PC-3 (cell line): Measurements from ENCODE around the gene MCM9. TPM values are rescaled to one million over a fixed set of nuclear protein-coding genes. Genes with fewer than 3 reads are reported as not detected.

ENCODE experiments used
- ATAC-seq: fragments of 200-7000 bp; cut with Tn5 transposase; 2 replicates; pipeline ENCODE4 v1.9.1; 2020; ENCODE audit warnings: mild to moderate bottlenecking, moderate library complexity
- BruUV-seq: library from RNA; stranded (reverse); fragments of 400-500 nt; replicated peaks from 2 replicates; lab custom pipeline; 2021; lab: Mats Ljungman, UMichigan
- CTCF ChIA-PET: fragments of 300-600 bp; sonication (Branson Sonifier 250); formaldehyde crosslinking; loops from one replicate; lab custom pipeline; 2022; ENCODE audit warnings: antibody characterized with exemption; lab: Charles Lee
- POLR2A ChIA-PET: fragments of 300-600 bp; sonication (Branson Sonifier 250); formaldehyde crosslinking; loops from one replicate; lab custom pipeline; 2022; ENCODE audit warnings: antibody characterized with exemption; ENCODE audit not compliant: unreplicated experiment; lab: Charles Lee
- DNase-seq: peaks from one replicate; pipeline ENCODE4 v3.0.0-alpha.2; 2015
- H2AFZ ChIP-seq: fragments of 300-600 bp; sonication (generic); 2 replicates; pipeline ENCODE4 v1.6.0; 2016; ENCODE audit warnings: antibody characterized with exemption, low read length
- H3F3A ChIP-seq: fragments of 300-600 bp; sonication (generic); one replicate; pipeline ENCODE4 v1.6.0; 2017; ENCODE audit warnings: antibody characterized with exemption, low read length, control low read depth, mild to moderate bottlenecking; ENCODE audit not compliant: unreplicated experiment
- H3K27ac ChIP-seq: fragments of 300-600 bp; sonication (generic); 2 replicates; pipeline ENCODE4 v1.5.1; 2016; ENCODE audit warnings: mild to moderate bottlenecking, low read length
- H3K27me3 ChIP-seq: fragments of 300-600 bp; sonication (generic); 2 replicates; pipeline ENCODE4 v1.6.1; 2016; ENCODE audit warnings: low read length, mixed read lengths
- H3K36me3 ChIP-seq: fragments of 300-600 bp; sonication (generic); 2 replicates; pipeline ENCODE4 v1.6.1; 2016; ENCODE audit warnings: low read depth, mixed run types, low read length, mixed read lengths
- H3K4me1 ChIP-seq: fragments of 300-600 bp; sonication (generic); 2 replicates; pipeline ENCODE4 v1.5.1; 2016; ENCODE audit warnings: low read length; ENCODE audit not compliant: insufficient read depth
- H3K4me2 ChIP-seq: fragments of 300-600 bp; sonication (generic); 2 replicates; pipeline ENCODE4 v1.6.0; 2016; ENCODE audit warnings: low read length
- H3K4me3 ChIP-seq: fragments of 300-600 bp; sonication (generic); 2 replicates; pipeline ENCODE4 v1.5.1; 2016; ENCODE audit warnings: mild to moderate bottlenecking, low read length, mixed read lengths
- H3K79me2 ChIP-seq: fragments of 300-600 bp; sonication (generic); 2 replicates; pipeline ENCODE4 v1.6.1; 2017; ENCODE audit warnings: low read length, mixed read lengths
- H3K9ac ChIP-seq: fragments of 300-600 bp; sonication (generic); 2 replicates; pipeline ENCODE4 v1.6.0; 2016; ENCODE audit warnings: mild to moderate bottlenecking, low read length
- H3K9me2 ChIP-seq: fragments of 300-600 bp; sonication (generic); replicated peaks from 2 replicates; pipeline ENCODE4 v1.6.1; 2016; ENCODE audit warnings: mixed run types, low read length, mixed read lengths
- H3K9me3 ChIP-seq: fragments of 300-600 bp; sonication (generic); 2 replicates; pipeline ENCODE4 v1.6.1; 2016; ENCODE audit warnings: low read length, mixed read lengths
- H4K20me1 ChIP-seq: fragments of 300-600 bp; sonication (generic); 2 replicates; pipeline ENCODE4 v1.6.1; 2016; ENCODE audit warnings: low read length, mixed read lengths
- EZH2 ChIP-seq: fragments of 300-600 bp; sonication (generic); IDR thresholded peaks from one replicate; pipeline ENCODE4 v1.6.1; 2017; ENCODE audit warnings: antibody characterized with exemption, mild to moderate bottlenecking, low read length; ENCODE audit not compliant: unreplicated experiment
- EZH2phosphoT487 ChIP-seq: fragments of 300-600 bp; sonication (generic); IDR thresholded peaks from 2 replicates; pipeline ENCODE4 v1.6.1; 2018; ENCODE audit warnings: mild to moderate bottlenecking, antibody characterized with exemption, low read length, borderline replicate concordance
- intact Hi-C: fragments of 100-400 bp; cut with micrococcal nuclease; formaldehyde crosslinking; loops from 2 replicates; pipeline ENCODE4 v1.9.0; 2023
- total RNA-seq: library from RNA; depleted of rRNA; stranded (reverse); fragments of >200 nt; gene quantifications from 2 replicates; pipeline ENCODE4 v1.2.3, GENCODE V29; 2014
- TF ChIP-seq, protein P1 (sequence below): fragments of 300-600 bp; sonication (generic); conservative IDR thresholded peaks from 2 replicates; pipeline ENCODE4 v1.5.1; 2017; ENCODE audit warnings: antibody characterized with exemption, low read depth, mild to moderate bottlenecking, low read length

Gene MCM9
- total RNA-seq, 1 experiment from 2014 or later, result 5.8 TPM

DNA sequence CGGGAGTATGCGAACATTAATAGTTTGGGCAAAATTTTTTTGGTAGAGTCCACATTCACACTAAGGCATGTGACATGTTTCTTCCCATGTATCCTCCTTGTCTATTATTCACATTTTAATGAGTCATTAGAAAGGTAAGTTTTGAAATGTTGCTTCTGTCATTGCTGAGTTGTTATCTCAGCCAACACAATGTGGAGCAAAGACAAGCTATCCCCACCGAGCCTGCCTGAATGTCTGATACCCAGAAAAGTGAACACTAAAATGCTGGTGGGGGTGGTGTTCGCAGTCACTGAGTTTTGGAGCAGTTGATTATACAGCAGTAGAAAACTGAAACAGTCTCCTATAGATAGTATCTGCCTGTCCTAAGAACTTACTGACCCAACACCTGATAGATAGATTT is 109.3 kb downstream of the MCM9 start:
- H3K4me1 ChIP-seq, result no peaks in the 10 kb centered on the region
- H3K9ac ChIP-seq, result no peak overlapping the region
- POLR2A ChIA-PET, result no interaction called here
- H3K9me2 ChIP-seq, result no peaks in the 10 kb centered on the region
- no peaks in the 10 kb centered on the region for H3F3A ChIP-seq
- no peaks in the 10 kb centered on the region for H3K36me3 ChIP-seq
- ATAC-seq (no peak), DNase-seq (no peak)
- no peak overlapping the region for H3K4me2 ChIP-seq
- BruUV-seq, result no TSS peak
- no peaks in the 10 kb centered on the region for H3K79me2 ChIP-seq
- H3K4me3 ChIP-seq, result no peak overlapping the region
- no peaks in the 10 kb centered on the region for H3K27me3 ChIP-seq
- CTCF ChIA-PET, result no interaction called here
- no peak overlapping the region for H2AFZ ChIP-seq
- no peaks in the 10 kb centered on the region for H4K20me1 ChIP-seq
- intact Hi-C loops, result no loop called here
- no peak overlapping the region for H3K27ac ChIP-seq
- H3K9me3 ChIP-seq, result no peaks in the 10 kb centered on the region
- TF ChIP-seq EZH2phosphoT487 (no peak), EZH2 (no peak)
- TF ChIP-seq, protein P1, sequence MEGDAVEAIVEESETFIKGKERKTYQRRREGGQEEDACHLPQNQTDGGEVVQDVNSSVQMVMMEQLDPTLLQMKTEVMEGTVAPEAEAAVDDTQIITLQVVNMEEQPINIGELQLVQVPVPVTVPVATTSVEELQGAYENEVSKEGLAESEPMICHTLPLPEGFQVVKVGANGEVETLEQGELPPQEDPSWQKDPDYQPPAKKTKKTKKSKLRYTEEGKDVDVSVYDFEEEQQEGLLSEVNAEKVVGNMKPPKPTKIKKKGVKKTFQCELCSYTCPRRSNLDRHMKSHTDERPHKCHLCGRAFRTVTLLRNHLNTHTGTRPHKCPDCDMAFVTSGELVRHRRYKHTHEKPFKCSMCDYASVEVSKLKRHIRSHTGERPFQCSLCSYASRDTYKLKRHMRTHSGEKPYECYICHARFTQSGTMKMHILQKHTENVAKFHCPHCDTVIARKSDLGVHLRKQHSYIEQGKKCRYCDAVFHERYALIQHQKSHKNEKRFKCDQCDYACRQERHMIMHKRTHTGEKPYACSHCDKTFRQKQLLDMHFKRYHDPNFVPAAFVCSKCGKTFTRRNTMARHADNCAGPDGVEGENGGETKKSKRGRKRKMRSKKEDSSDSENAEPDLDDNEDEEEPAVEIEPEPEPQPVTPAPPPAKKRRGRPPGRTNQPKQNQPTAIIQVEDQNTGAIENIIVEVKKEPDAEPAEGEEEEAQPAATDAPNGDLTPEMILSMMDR, result no peak

GRCh38 chr6:118815495-118815894 is 119.5 kb downstream of the MCM9 start:
- H3K4me2 ChIP-seq, result no peak overlapping the region
- H3K9me3 ChIP-seq, result no peaks in the 10 kb centered on the region
- intact Hi-C loops, result no loop called here
- no peaks in the 10 kb centered on the region for H3K27me3 ChIP-seq
- no peaks in the 10 kb centered on the region for H3K79me2 ChIP-seq
- no TSS peak for BruUV-seq
- H3F3A ChIP-seq, result no peaks in the 10 kb centered on the region
- ChIA-PET POLR2A (no interaction called here), CTCF (no interaction called here)
- no peak overlapping the region for H3K4me3 ChIP-seq
- no peaks in the 10 kb centered on the region for H3K36me3 ChIP-seq
- no peak overlapping the region for H3K9ac ChIP-seq
- DNase-seq (no peak), ATAC-seq (peak; percentile 27; the same call in 1 of the 2 replicates)
- H3K4me1 ChIP-seq, result peaks cover 4% of the 10 kb centered on the region; the same call in 1 of the 2 replicates
- H3K9me2 ChIP-seq, result no peaks in the 10 kb centered on the region
- no peak overlapping the region for H3K27ac ChIP-seq
- no peak overlapping the region for H2AFZ ChIP-seq
- TF ChIP-seq EZH2phosphoT487, result no peak
- TF ChIP-seq, protein P1, result no peak
- H4K20me1 ChIP-seq, result no peaks in the 10 kb centered on the region

- ATAC-seq, result no peak
- no peak overlapping the region for H3K4me3 ChIP-seq
- H2AFZ ChIP-seq, result no peak overlapping the region
- H3K4me1 ChIP-seq, result peaks cover 4% of the 10 kb centered on the region; the same call in 1 of the 2 replicates
- H3K79me2 ChIP-seq, result no peaks in the 10 kb centered on the region
- intact Hi-C loops, result no loop called here
- H3K9me2 ChIP-seq, result no peaks in the 10 kb centered on the region
- H3K9ac ChIP-seq, result no peak overlapping the region
- ChIA-PET POLR2A (no interaction called here), CTCF (interaction anchor here (0.6 kb wide), 1 partner anchor 208 kb away, joined by 5 read pairs; no protein-coding TSS in a partner anchor)
- no peaks in the 10 kb centered on the region for H3K27me3 ChIP-seq
- BruUV-seq, result no TSS peak
- H3K27ac ChIP-seq, result no peak overlapping the region
- no peak for DNase-seq
- H3K9me3 ChIP-seq, result no peaks in the 10 kb centered on the region
- H3F3A ChIP-seq, result no peaks in the 10 kb centered on the region
- TF ChIP-seq EZH2, result no peak
- TF ChIP-seq, protein P1, result no peak
- no peak for TF ChIP-seq EZH2phosphoT487
- H3K36me3 ChIP-seq, result no peaks in the 10 kb centered on the region
- H3K4me2 ChIP-seq, result no peak overlapping the region
- no peaks in the 10 kb centered on the region for H4K20me1 ChIP-seq
Measured at GRCh38 chr6:118813775-118814174, 121.2 kb downstream of the MCM9 start.
